Sciatic nerve (tissue), 2 donors: ENCODE measurements around the gene DUOX2. TPM values are rescaled to one million over a fixed set of nuclear protein-coding genes. Genes with fewer than 3 reads are reported as not detected.
"Not testable (repeated sequence)": the region's sequence is repeated elsewhere in the genome, so short reads cannot be mapped to it uniquely, and the experiment has no call there.

Experiments used
- ATAC-seq: fragments of 200-7000 bp; cut with Tn5 transposase; one replicate; pipeline ENCODE4 v1.9.1; 2020; ENCODE audit warnings: mild to moderate bottlenecking, moderate library complexity
- DNase-seq: peaks from one replicate; pipeline ENCODE4 v3.0.0-alpha.2; 2020; ENCODE audit warnings: low spot score
- intact Hi-C: fragments of 100-400 bp; cut with DNase I; formaldehyde crosslinking; loops from one replicate; pipeline ENCODE4 v1.14.2; 2022
- total RNA-seq: library from RNA; stranded (reverse); fragmentation: NEBNext Ultra II Directional; extraction: Animal tissue kit (Norgen Biotek cat#: 25700); gene quantifications from one replicate; pipeline ENCODE4 v1.2.1, GENCODE V29; 2021
- donor health status: DM: no; HTN: no; CAD: no.
- donor health status: DM: no; HTN: no; CAD: no.

The DUOX2 gene
- total RNA-seq, 1 donor from 2014 or later = 1.5 TPM

GRCh38 chr15:45107941-45108630, 5.9 kb downstream of the DUOX2 start:
- DNase-seq (peak; percentile 33), ATAC-seq (no peak)
- intact Hi-C loops = no loop called here

GRCh38 chr15:45106002-45106790, 7.8 kb downstream of the DUOX2 start:
- intact Hi-C loops = no loop called here
- ATAC-seq (no peak), DNase-seq (peak; percentile 44)

DNA sequence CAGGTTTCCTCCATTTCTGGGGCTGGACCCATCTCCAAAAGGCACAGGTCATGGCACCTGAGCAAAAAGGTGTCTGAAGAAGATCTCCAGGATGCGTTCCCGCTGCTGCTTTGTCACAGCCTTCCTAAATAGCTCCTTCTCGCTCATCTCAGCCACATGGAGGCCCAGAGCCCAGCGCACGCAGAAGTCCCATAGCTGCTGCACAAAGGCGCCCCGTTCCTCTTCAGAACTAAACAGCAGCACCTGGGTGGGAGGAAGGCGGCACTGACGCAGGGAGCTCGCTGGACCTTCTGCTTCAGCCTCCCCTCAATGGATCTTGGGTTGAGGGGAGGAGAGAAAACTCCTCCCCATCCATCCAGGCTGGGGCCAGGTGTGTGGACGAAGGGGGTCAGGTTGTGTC, 8.4 kb downstream of the DUOX2 start:
- DNase-seq (peak; percentile 35), ATAC-seq (no peak)
- intact Hi-C loops = no loop called here

GRCh38 chr15:45104170-45104569, 9.8 kb downstream of the DUOX2 start:
- DNase-seq = peak; percentile 28
- ATAC-seq, intact Hi-C loops: not testable (repeated sequence)

DNA sequence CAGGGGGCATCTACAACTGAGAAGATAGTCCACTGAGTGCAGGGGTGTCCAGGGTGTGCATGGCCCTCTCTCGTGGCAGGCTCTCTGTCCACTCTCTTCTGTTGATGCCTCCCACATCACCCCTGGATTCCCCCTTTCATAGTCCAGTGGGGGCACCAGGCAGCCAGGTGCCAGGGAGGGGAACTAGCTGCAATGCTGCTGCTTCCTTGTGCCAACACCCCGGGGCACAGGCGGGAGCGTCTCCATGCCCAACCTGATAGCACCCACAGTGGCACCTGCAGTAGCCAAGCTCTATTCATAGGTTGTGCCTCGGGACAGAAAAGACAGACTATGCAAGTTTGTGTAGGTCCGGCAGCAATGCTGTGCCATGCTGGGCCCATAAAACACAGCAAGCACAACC, 11.7 kb downstream of the DUOX2 start:
- intact Hi-C loops = no loop called here
- DNase-seq = peak; percentile 35

GRCh38 chr15:45101749-45102148, 12.2 kb downstream of the DUOX2 start:
- intact Hi-C loops = no loop called here
- ATAC-seq (no peak), DNase-seq (peak; percentile 22)

More for the DNA sequence above, 11.7 kb downstream of the DUOX2 start:
- ATAC-seq = no peak

- ATAC-seq (no peak), DNase-seq (peak; percentile 18)
- intact Hi-C loops = no loop called here
Observed at GRCh38 chr15:45100884-45101625, 12.9 kb downstream of the DUOX2 start.

DNA sequence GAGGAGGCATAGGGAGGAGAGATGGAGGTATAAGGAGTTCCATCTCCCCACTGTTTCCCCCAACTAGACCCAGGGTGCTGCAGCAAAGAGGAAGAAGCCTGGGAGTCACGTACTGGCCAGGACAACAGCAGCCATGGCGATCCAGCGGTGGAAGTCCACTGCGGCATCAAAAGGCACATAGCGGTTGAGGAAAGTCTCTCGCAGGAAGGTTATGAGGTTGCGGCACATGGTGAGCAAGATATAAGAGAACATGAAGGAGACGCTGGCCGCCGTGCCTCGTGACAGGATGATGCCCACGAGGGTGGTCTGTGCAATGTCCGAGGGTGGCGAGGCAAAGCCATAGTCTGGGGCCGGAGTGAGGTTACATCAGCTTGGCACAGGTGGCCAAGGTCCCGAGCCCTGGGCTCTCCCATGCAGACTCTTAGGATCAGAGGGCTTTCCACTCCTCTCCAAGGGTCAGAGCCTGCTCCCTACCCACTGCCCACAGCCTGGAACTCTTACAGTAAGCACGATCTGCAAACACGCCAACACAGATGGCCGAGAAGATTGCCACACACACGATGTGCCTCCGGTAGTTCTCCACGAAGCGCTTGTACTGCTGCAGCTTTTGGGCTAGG, 14.3 kb downstream of the DUOX2 start:
- intact Hi-C loops = no loop called here
- ATAC-seq (no peak), DNase-seq (peak; percentile 23)

- DNase-seq (no peak), ATAC-seq (no peak)
- intact Hi-C loops = no loop called here
Observed at GRCh38 chr15:45097466-45097865, 16.5 kb downstream of the DUOX2 start.

DNA sequence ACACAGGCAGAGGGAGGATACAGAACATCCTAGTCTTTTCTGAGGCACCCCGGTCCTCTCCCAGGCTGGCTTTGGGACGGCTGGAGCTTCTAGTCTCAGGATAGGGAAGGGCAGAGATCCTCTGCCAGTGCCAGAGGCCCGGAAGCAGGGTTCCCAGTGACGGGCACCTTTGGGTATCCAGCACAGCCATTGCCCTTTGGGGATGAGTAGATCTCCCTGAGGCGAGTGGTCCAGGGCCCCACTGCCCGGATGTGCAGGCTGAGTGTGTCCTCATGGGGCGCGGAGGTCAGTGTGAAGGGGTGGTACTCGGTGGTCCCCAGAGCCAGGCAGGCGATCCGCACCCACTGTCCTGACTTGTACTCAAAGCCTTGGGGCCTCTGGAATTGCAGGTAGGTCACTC, 18.3 kb downstream of the DUOX2 start:
- DNase-seq (no peak), ATAC-seq (no peak)
- intact Hi-C loops = no loop called here

GRCh38 chr15:45094358-45094730, 19.6 kb downstream of the DUOX2 start:
- intact Hi-C loops = no loop called here
- DNase-seq (no peak), ATAC-seq (peak; percentile 18)

DNA sequence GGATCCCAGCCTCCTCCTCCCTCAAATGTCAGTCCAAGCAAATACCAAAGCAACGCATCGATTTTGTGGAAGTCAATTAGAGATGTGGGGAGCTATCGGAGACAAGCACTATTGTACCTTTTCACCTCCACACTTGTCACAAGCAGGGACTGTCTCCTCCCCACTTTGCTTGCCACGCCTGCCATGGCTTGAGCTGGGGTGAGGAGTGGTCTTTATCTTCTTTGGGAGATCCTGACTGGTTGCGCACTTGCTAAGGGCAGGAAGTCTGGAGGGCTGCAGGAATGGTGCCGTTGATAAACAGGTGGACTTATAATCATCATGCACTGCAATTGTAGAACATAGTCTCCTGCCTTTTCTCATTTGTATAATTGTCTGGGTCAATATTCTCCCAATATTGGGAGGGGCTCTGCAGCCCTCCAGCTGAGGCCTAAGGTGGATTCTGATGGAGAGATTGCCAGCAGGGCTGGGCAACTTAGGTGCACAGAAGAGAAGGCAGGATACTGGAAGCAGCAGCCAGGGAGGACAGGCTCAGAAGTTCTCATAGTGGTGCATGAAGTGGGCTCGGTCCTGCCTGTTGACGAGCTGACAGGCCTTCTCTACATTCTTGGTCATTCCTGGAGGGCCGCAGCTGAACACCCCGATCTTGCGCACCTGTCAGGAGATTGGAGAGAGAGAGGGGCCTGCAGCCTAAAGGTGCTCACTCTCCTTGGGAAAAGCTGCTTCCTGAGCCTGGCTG, 20.2 kb downstream of the DUOX2 start:
- ATAC-seq = no peak
- intact Hi-C loops = no loop called here
- DNase-seq = no peak

GRCh38 chr15:45093013-45093412, 21.0 kb downstream of the DUOX2 start:
- intact Hi-C loops = no loop called here
- DNase-seq = no peak
- no peak for ATAC-seq

DNA sequence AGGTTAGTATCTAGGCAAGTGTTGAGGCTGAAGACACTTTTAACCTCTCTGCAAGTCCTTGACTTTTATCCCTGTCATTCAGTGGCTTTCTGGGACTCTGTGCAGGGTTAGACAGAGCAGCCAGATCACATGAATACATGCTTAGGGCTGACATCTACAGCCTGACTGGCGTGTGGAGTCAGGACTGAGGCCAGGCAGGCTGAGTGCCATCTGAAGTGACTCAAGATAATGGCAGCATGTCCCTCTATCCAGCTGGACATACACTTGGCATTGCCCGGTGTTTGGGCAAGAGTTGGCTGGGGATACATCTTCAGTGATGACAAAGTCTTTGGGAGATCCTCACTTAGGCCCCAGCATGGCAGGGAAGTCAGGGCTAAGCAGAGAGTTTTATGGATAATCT, 22.4 kb downstream of the DUOX2 start:
- intact Hi-C loops = no loop called here
- no peak for DNase-seq
- no peak for ATAC-seq

- intact Hi-C loops = no loop called here
- no peak for DNase-seq
- no peak for ATAC-seq
Observed at GRCh38 chr15:45091161-45091560, 22.8 kb downstream of the DUOX2 start.

DNA sequence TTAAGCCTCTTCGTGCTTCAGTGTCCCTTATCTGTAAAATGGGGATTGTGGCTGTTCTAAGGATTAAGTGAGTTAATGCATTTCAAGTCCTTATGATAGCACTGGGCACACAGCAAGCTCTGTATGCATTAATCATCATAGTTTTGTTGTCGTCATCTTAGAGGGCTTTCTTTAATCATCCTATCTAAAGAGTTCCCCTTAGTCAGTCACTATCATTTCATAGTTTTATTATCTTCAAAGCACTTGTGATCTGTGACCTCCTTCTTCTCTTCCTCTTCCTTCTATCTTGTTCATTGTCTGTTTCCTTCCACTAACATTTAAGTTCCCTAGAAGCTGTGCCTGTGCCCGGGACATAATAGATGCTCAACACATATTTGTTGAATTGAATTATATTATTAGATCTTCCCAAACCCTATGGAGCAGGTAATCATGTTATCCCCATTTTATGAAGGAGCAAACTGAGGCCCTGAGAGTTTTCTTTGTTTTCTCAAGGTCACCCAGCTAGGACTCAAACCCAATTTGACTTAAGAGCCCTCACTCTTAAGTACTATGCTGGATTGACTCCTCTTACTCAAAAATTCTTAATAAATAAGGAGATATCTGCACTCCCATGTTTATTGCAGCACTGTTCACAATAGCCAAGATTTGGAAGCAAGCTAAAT, 24.1 kb downstream of the DUOX2 start:
- intact Hi-C loops = no loop called here
- ATAC-seq (no peak), DNase-seq (no peak)

DNA sequence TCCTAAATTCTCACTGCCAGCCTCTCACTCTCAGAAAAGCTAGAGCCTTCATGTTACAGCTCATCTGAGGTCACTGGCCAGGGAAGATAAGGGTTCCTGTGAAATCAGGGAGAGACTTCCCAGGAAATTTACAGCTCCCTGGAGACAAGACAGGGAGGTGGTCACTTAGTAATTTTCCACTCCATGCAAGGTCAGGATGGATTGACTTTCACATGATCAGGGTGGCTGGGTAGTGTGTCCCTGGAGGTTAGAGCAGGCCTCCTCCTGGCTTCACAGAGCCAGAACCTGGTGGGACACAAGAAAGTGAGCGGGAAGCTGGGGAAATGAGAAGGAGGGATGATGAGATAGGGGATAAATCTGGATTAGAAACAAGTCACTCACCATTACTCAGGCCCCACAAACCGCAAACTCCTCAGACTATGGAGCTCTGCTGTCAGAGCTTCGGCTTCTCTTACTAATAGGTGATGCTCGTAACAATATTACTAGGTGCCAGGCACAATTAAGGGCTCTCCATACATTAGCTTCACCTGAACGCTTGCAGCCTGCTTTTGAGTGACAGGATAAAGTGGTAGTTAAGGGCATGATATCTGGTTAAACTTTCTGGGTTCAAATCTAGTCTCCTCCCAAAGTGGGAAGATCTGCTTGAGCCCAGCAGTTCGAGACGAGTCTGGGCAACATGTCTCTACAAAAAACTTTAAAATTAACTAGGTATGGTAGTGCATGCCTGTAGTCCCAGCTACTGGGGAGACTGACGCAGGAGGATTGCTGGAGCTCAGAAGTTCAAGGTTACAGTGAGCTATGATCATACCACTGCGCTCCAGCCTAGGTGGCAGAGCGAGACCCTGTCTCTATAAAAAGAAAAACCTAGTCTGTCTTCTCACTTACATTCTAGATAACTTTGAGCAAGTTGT, 24.9 kb downstream of the DUOX2 start:
- no peak for DNase-seq
- ATAC-seq = no peak

More for the DNA sequence above, 24.9 kb downstream of the DUOX2 start:
- intact Hi-C loops = no loop called here
